HG03095 (cell line): ENCODE results near the gene SESN1.
"Not testable (repeated sequence)": the region's sequence is repeated elsewhere in the genome, so short reads cannot be mapped to it uniquely, and the experiment has no call there.

Source experiments
- ATAC-seq: cut with Tn5 transposase; IDR thresholded peaks from one replicate; pipeline ENCODE4 v1.9.1; 2021; ENCODE audit warnings: moderate library complexity; ENCODE audit not compliant: unreplicated experiment

The SESN1 gene

GRCh38 chr6:109095036-109095834 is 589 bp upstream of the SESN1 start, which contains the start of gene CEP57L1:
Gene CEP57L1, plus strand, starts transcription at chr6:109095507. Its CDS starts 49,715 bp downstream, at chr6:109145222.
- peak; percentile 74 for ATAC-seq

GRCh38 chr6:109093732-109094415 is 772 bp downstream of the SESN1 start:
- ATAC-seq: no peak

DNA sequence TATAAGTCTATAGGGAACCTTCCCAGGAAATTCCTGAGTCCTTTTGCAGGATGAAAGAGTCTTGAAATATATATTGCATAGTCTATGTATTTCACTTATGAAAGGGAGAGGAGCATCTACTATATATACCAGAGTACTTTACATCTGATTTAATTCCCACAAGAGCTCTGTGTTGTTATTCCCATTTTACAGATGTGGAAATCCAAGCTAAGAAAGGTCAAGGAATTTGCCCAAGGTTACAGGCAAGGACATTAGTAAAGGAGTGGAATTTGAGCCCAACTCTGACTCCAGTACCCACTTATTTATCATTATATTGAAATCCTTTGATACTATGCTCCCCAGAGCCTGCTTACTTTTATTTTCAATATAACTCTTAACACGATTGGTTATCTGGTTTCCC is 2.6 kb downstream of the SESN1 start:
- no peak for ATAC-seq

GRCh38 chr6:109091314-109092024 is 3.2 kb downstream of the SESN1 start:
- ATAC-seq: no peak

- no peak for ATAC-seq
These were observed 5.7 kb downstream of the SESN1 start for GRCh38 chr6:109088995-109089394.

GRCh38 chr6:109087661-109088264 is 6.9 kb downstream of the SESN1 start:
- ATAC-seq: no peak

DNA sequence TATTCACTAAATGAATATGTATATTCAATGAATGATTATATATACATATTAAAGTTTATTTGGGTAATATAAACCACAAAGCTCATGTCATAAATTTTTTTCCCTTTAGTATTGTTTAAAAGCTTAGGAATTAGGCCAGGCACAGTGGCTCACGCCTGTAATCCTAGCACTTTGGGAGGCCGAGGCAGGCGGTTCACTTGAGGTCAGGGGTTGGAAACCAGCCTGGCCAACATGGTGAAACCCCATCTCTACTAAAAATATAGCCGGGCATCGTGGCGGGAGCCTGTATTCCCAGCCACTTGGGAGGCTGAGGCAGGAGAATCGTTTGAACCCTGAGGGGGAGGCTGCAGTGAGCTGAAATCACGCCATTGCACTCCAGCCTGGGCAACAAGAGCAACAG is 10.5 kb downstream of the SESN1 start:
- ATAC-seq: not testable (repeated sequence)

GRCh38 chr6:109083657-109084056 is 11.0 kb downstream of the SESN1 start:
- ATAC-seq: no peak

GRCh38 chr6:109082188-109082577 is 12.5 kb downstream of the SESN1 start:
- no peak for ATAC-seq

DNA sequence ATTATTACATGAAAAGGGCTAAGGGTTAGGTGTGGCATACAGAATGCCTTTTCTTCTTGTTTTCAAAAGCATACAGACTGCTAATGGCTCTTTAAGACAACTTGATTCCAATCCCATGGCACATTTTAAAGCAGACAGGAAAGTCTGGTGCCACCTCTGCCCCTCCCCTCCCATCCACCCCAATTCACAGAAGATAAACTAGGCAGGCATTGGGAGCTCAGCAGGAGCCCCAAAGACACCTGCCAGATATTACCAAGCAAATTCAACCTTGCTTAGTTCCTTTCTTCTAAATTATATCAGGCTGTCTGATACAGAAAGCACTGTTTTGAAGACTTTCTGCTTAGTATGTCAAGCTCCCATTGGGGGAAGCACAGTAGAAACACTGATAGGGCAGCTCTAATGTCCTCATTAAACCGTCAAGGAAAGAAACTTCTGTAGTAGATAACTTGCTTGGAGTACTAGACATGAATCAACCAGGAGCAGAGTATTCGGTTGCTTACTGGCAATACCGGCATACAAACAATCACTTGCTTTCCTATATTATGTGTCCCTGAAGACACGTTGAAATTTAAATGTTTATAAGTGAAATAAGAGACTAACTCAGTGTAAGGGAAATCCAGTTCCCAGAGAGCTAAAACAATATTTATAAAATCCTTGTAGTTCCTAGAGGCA is 13.0 kb downstream of the SESN1 start:
- ATAC-seq: no peak

- ATAC-seq: no peak
These were observed 13.6 kb downstream of the SESN1 start for GRCh38 chr6:109081026-109081425.

DNA sequence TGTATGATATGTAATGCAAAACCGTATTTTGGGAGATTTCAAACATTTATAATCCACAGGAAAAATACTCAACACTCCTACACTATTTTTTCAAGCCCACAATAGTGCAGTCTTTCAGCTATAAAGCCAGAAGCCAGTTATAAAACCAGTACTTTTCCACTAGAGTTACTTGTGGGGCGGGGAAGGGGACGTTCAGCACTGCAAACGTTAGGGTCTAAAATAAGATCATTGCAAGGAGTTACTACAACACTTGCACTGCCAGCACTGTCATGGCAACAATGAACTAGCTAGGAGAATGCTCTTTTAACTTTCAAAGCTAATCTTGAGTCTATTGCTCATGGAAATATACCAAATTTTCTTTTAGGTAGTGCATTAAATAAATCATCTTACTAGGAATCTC is 14.7 kb downstream of the SESN1 start:
- no peak for ATAC-seq

DNA sequence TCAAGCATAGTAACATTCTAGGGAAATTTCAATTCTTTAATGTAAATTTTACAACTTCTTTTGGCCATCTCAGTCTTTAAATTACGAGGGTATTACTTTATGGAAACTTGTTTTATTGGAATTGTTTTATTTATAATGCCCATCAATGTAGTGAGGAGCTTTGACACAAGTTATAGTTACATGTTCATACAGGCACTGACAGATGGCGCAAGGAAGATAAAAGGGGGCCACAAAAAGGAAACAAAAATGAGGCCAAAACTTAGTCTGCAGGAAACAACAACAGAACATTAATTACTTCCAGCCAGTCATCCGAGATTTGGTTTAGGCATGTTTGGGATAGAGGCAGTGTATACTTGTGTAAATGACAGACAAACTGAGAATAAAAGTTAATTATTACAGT is 18.3 kb downstream of the SESN1 start:
- no peak for ATAC-seq

- no peak for ATAC-seq
These were observed 18.7 kb downstream of the SESN1 start for GRCh38 chr6:109075934-109076333.

DNA sequence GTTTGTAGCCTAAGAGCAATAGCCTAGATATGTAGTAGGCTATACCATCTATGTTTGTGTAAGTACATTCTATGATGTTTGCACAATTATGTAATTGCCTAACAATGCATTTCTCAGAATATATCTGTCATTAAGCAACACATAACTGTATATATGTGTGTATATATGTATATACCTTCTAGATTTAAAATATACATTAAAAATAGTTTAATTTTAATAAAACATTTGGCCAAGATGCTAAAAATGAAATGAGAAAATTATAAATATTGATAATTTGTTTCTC is 20.6 kb downstream of the SESN1 start:
- ATAC-seq: no peak

GRCh38 chr6:109073344-109074132 is 21.1 kb downstream of the SESN1 start:
- no peak for ATAC-seq

DNA sequence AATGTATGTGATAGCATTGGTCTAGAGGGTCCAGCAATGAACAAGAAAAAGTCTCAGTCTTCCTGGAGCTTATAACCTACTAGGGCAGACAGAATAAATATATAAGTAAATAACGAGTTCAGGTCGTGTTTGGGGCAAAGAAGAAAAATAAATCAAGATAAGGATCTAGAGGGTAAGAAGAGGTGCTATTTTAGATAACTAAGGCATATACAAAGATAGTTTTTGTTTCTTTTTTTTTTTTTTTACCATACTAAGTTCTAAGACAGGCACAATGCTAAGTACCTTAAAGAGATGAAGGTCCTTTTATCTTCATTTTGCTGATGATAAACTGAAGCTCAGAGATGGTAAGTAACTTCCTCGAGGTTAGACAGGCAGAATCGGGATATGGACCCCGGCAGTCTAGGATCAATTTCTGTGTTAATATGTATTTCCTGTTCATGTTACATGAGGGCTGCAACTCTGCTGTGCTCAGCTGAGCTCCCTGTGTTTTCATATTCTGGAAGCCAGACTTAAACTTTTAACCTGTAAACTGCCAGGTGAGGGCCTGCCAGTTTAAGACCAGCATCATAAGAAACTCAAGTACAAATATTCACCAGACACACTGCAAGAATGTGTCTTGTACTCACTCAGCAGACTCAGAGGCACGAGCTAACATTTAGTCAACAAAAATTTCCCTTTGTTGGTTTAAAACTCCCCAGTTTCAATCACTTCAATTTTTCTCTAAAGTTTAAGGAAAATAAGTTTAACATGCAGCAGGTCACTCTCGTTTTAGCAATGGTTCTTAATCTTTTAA is 23.3 kb downstream of the SESN1 start:
- ATAC-seq: no peak

GRCh38 chr6:109069746-109070145 is 24.9 kb downstream of the SESN1 start:
- no peak for ATAC-seq

DNA sequence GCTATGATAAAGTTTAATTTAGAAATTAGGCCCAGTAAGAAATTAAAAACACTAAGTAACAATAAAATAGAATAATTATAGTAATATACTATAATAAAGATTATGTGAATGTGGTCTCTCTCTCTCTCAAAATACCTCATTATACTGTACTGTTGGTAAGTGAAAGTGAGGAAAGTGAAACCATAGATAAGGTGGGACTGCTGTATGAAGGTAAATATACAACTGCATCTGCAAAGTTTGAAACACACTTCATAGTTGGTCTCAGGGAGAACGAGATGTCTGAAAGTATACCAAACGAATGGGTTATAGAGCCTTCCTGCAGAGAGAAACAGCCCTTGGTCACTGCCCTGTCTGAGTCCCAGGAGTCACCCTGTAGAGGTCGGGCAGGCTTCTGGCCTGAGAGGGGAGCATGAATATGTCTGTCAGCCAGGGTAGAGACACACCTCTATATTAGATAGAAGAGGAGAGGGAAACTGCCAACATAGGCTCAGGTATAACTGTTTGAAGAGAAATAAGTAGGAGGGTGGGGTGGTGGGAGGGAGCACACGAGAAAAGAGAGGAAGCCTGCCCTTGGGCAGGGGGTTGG is 31.8 kb downstream of the SESN1 start:
- no peak for ATAC-seq
